Large intestine (tissue), 12 donors: ENCODE results near the gene LCOR. TPM values are rescaled to one million over a fixed set of nuclear protein-coding genes. Genes with fewer than 3 reads are reported as not detected.
"Not testable (repeated sequence)": the region's sequence is repeated elsewhere in the genome, so short reads cannot be mapped to it uniquely, and the experiment has no call there.

ENCODE experiments used
- DNase-seq, 2 donors: peaks; one replicate each; pipeline versions ENCODE4 v3.0.0 to v3.0.0-alpha.2; 2013
- H3K27ac ChIP-seq: one replicate; pipeline ENCODE4 v1.5.1; 2013; ENCODE audit warnings: low read length
- H3K27me3 ChIP-seq: 2 replicates; pipeline ENCODE4 v1.6.1; 2013; ENCODE audit warnings: low read length; ENCODE audit not compliant: control insufficient read depth, insufficient read depth
- H3K36me3 ChIP-seq: 2 replicates; pipeline ENCODE4 v1.6.1; 2013; ENCODE audit warnings: low read length; ENCODE audit not compliant: control insufficient read depth, insufficient read depth
- H3K4me1 ChIP-seq: one replicate; pipeline ENCODE4 v1.6.1; 2013; ENCODE audit warnings: low read length; ENCODE audit not compliant: control insufficient read depth, insufficient read depth
- H3K4me3 ChIP-seq: one replicate; pipeline ENCODE4 v1.5.1; 2013; ENCODE audit warnings: low read length
- H3K9me3 ChIP-seq: one replicate; pipeline ENCODE4 v1.6.1; 2013; ENCODE audit warnings: mild to moderate bottlenecking, low read depth, low read length, moderate library complexity; ENCODE audit not compliant: control insufficient read depth
- WGBS: methylation state at CpG from one replicate; pipeline ENCODE4 v1.1.5; 2013; ENCODE audit warnings: low lambda C conversion rate; ENCODE audit not compliant: insufficient coverage; 5-methylcytosine and 5-hydroxymethylcytosine counted together
- long read RNA-seq, 11 donors: transcript quantifications; one replicate each; lab custom pipeline, GENCODE V29; 2026
- polyA plus RNA-seq: library from polyadenylated mRNA; unstranded; fragments of 120-200 nt; gene quantifications from one replicate; pipeline ENCODE4 v1.2.1, GENCODE V29; 2013

LCOR gene
- polyA plus RNA-seq, result 46.1 TPM
- long read RNA-seq, donor 1, full-length matches to known transcripts, result 4 of 25 reads
- long read RNA-seq, donor 1, partial matches to known transcripts, result 21 of 25 reads
- long read RNA-seq, donor 1, other reads (novel, unspliced or antisense), result 0 of 25 reads
- long read RNA-seq, donor 2, full-length matches to known transcripts, result 8 of 8 reads
- long read RNA-seq, donor 2, partial matches to known transcripts, result 0 of 8 reads
- long read RNA-seq, donor 2, other reads (novel, unspliced or antisense), result 0 of 8 reads
- long read RNA-seq, donor 3, result 0 reads
- long read RNA-seq, donor 4, result 0 reads
- long read RNA-seq, donor 5, full-length matches to known transcripts, result 2 of 2 reads
- long read RNA-seq, donor 5, partial matches to known transcripts, result 0 of 2 reads
- long read RNA-seq, donor 5, other reads (novel, unspliced or antisense), result 0 of 2 reads
- long read RNA-seq, donor 6, full-length matches to known transcripts, result 13 of 19 reads
- long read RNA-seq, donor 6, partial matches to known transcripts, result 6 of 19 reads
- long read RNA-seq, donor 6, other reads (novel, unspliced or antisense), result 0 of 19 reads
- long read RNA-seq, donor 7, full-length matches to known transcripts, result 4 of 4 reads
- long read RNA-seq, donor 7, partial matches to known transcripts, result 0 of 4 reads
- long read RNA-seq, donor 7, other reads (novel, unspliced or antisense), result 0 of 4 reads
- long read RNA-seq, donor 8, full-length matches to known transcripts, result 9 of 9 reads
- long read RNA-seq, donor 8, partial matches to known transcripts, result 0 of 9 reads
- long read RNA-seq, donor 8, other reads (novel, unspliced or antisense), result 0 of 9 reads
- long read RNA-seq, donor 9, full-length matches to known transcripts, result 3 of 3 reads
- long read RNA-seq, donor 9, partial matches to known transcripts, result 0 of 3 reads
- long read RNA-seq, donor 9, other reads (novel, unspliced or antisense), result 0 of 3 reads
- long read RNA-seq, donor 10, full-length matches to known transcripts, result 5 of 5 reads
- long read RNA-seq, donor 10, partial matches to known transcripts, result 0 of 5 reads
- long read RNA-seq, donor 10, other reads (novel, unspliced or antisense), result 0 of 5 reads
- long read RNA-seq, donor 11, result 0 reads

- WGBS, result no CpG with 5 or more reads among the region's 112 CpGs
- Histone ChIP-seq H3K4me3 (peak within 1 kb of the TSS; percentile 59), H3K4me1 (peaks cover 21% of the 10 kb centered on the region), H3K36me3 (no peaks in the 10 kb centered on the region), H3K9me3 (no peaks in the 10 kb centered on the region), H3K27me3 (no peaks in the 10 kb centered on the region), H3K27ac (peak within 1 kb of the TSS; percentile 95)
- DNase-seq, result peak; percentile 89 to 94
These were observed at the start of gene LCOR for GRCh38 chr10:96831867-96832720. LCOR (plus strand) TSS chr10:96832298; CDS start chr10:96949058, 116,760 bp downstream.

- H3K27me3 ChIP-seq, result no peaks in the 10 kb centered on the region
- no peaks in the 10 kb centered on the region for H3K4me1 ChIP-seq
- no peak for DNase-seq
- no peak overlapping the region for H3K4me3 ChIP-seq
- H3K27ac ChIP-seq, result no peak overlapping the region
- H3K9me3 ChIP-seq, result no peaks in the 10 kb centered on the region
- H3K36me3 ChIP-seq, result no peaks in the 10 kb centered on the region
- 90% methylated on average over 1 of the region's 4 CpGs for WGBS
These were observed 47.8 kb upstream of the LCOR start for GRCh38 chr10:96784253-96784652.

- 86% methylated on average over 2 of the region's 4 CpGs for WGBS
- H3K27ac ChIP-seq, result no peak overlapping the region
- no peaks in the 10 kb centered on the region for H3K9me3 ChIP-seq
- H3K27me3 ChIP-seq, result no peaks in the 10 kb centered on the region
- peak in 1 of 2 donors; percentile 43 for DNase-seq
- H3K4me3 ChIP-seq, result no peak overlapping the region
- H3K36me3 ChIP-seq, result no peaks in the 10 kb centered on the region
- peaks cover 27% of the 10 kb centered on the region for H3K4me1 ChIP-seq
These were observed 42.5 kb upstream of the LCOR start for GRCh38 chr10:96789571-96790108.

- DNase-seq, result no peak
- no peaks in the 10 kb centered on the region for H3K36me3 ChIP-seq
- H3K27me3 ChIP-seq, result no peaks in the 10 kb centered on the region
- H3K4me1 ChIP-seq, result peaks cover 48% of the 10 kb centered on the region
- no CpG with 5 or more reads among the region's 1 CpG for WGBS
- H3K9me3 ChIP-seq, result no peaks in the 10 kb centered on the region
- H3K27ac ChIP-seq, result peak overlapping the region; percentile 56
- H3K4me3 ChIP-seq, result no peak overlapping the region
These were observed 40.2 kb upstream of the LCOR start for GRCh38 chr10:96791902-96792301.

GRCh38 chr10:96794836-96795733, 37.0 kb upstream of the LCOR start:
- H3K9me3 ChIP-seq, result no peaks in the 10 kb centered on the region
- no CpG with 5 or more reads among the region's 8 CpGs for WGBS
- H3K36me3 ChIP-seq, result no peaks in the 10 kb centered on the region
- peak overlapping the region; percentile 29 for H3K4me3 ChIP-seq
- H3K27ac ChIP-seq, result peak overlapping the region; percentile 94
- peaks cover 72% of the 10 kb centered on the region for H3K4me1 ChIP-seq
- H3K27me3 ChIP-seq, result no peaks in the 10 kb centered on the region
- peak; percentile 87 to 95 for DNase-seq

- Histone ChIP-seq H3K27me3 (no peaks in the 10 kb centered on the region), H3K4me3 (no peak overlapping the region), H3K9me3 (peaks cover 5% of the 10 kb centered on the region), H3K27ac (peak overlapping the region; percentile 94), H3K4me1 (peaks cover 64% of the 10 kb centered on the region), H3K36me3 (no peaks in the 10 kb centered on the region)
- WGBS, result no CpG with 5 or more reads among the region's 4 CpGs
- DNase-seq, result no peak
These were observed 34.6 kb upstream of the LCOR start for GRCh38 chr10:96797485-96797884.

GRCh38 chr10:96803288-96803664, 28.8 kb upstream of the LCOR start:
- Histone ChIP-seq H3K36me3 (no peaks in the 10 kb centered on the region), H3K27ac (no peak overlapping the region), H3K4me3 (no peak overlapping the region), H3K27me3 (no peaks in the 10 kb centered on the region), H3K9me3 (peaks cover 13% of the 10 kb centered on the region), H3K4me1 (peaks cover 19% of the 10 kb centered on the region)
- DNase-seq, result no peak
- 83% methylated on average over 2 of the region's 2 CpGs for WGBS

GRCh38 chr10:96814264-96814663, 17.8 kb upstream of the LCOR start:
- no peaks in the 10 kb centered on the region for H3K9me3 ChIP-seq
- no peak overlapping the region for H3K4me3 ChIP-seq
- 75% methylated on average over 1 of the region's 1 CpG for WGBS
- no peaks in the 10 kb centered on the region for H3K4me1 ChIP-seq
- H3K27ac ChIP-seq, result no peak overlapping the region
- no peaks in the 10 kb centered on the region for H3K27me3 ChIP-seq
- DNase-seq, result no peak
- H3K36me3 ChIP-seq, result no peaks in the 10 kb centered on the region

GRCh38 chr10:96818971-96819370, 13.1 kb upstream of the LCOR start:
- not testable (repeated sequence) for H3K36me3 ChIP-seq, H3K4me3 ChIP-seq, DNase-seq, H3K9me3 ChIP-seq, H3K27me3 ChIP-seq, H3K27ac ChIP-seq
- peaks cover 13% of the 10 kb centered on the region for H3K4me1 ChIP-seq
- no CpG with 5 or more reads among the region's 12 CpGs for WGBS
